Large intestine (tissue), 3 donors: ENCODE measurements around the gene PTPRC. TPM values are rescaled to one million over a fixed set of nuclear protein-coding genes. Genes with fewer than 3 reads are reported as not detected.

Experiments used
- DNase-seq, 2 donors: peaks; one replicate each; pipeline versions ENCODE4 v3.0.0 to v3.0.0-alpha.2; 2013
- H3K27ac ChIP-seq: one replicate; pipeline ENCODE4 v1.5.1; 2013; ENCODE audit warnings: low read length
- H3K27me3 ChIP-seq: 2 replicates; pipeline ENCODE4 v1.6.1; 2013; ENCODE audit warnings: low read length; ENCODE audit not compliant: control insufficient read depth, insufficient read depth
- H3K36me3 ChIP-seq: 2 replicates; pipeline ENCODE4 v1.6.1; 2013; ENCODE audit warnings: low read length; ENCODE audit not compliant: control insufficient read depth, insufficient read depth
- H3K4me1 ChIP-seq: one replicate; pipeline ENCODE4 v1.6.1; 2013; ENCODE audit warnings: low read length; ENCODE audit not compliant: control insufficient read depth, insufficient read depth
- H3K4me3 ChIP-seq: one replicate; pipeline ENCODE4 v1.5.1; 2013; ENCODE audit warnings: low read length
- H3K9me3 ChIP-seq: one replicate; pipeline ENCODE4 v1.6.1; 2013; ENCODE audit warnings: mild to moderate bottlenecking, low read depth, low read length, moderate library complexity; ENCODE audit not compliant: control insufficient read depth
- WGBS: methylation state at CpG from one replicate; pipeline ENCODE4 v1.1.5; 2013; ENCODE audit warnings: low lambda C conversion rate; ENCODE audit not compliant: insufficient coverage; 5-methylcytosine and 5-hydroxymethylcytosine counted together
- polyA plus RNA-seq: library from polyadenylated mRNA; unstranded; fragments of 120-200 nt; gene quantifications from one replicate; pipeline ENCODE4 v1.2.1, GENCODE V29; 2013

PTPRC gene
- polyA plus RNA-seq, 1 donor = 18.9 TPM

DNA sequence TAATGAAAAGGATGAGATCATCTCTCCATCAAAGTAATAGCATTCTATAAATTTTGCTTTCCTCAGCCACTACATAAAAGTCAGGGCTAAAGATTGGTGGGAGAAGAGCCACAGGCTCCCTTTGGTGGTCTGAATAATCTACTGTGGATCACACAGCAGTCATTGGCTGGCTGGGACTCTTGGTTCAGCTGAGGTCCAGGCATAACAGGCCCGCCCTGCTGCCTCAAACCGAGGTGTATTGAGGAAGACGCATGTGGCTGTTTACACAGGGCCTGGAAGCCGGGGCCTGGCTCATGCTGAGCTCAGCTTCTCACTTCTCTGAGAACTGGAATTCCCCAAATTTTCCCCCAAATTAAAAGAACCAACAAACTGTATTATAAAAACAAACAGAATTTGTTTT lies 139.2 kb downstream of the PTPRC start:
- DNase-seq = no peak
- H3K9me3 ChIP-seq = no peaks in the 10 kb centered on the region

DNA sequence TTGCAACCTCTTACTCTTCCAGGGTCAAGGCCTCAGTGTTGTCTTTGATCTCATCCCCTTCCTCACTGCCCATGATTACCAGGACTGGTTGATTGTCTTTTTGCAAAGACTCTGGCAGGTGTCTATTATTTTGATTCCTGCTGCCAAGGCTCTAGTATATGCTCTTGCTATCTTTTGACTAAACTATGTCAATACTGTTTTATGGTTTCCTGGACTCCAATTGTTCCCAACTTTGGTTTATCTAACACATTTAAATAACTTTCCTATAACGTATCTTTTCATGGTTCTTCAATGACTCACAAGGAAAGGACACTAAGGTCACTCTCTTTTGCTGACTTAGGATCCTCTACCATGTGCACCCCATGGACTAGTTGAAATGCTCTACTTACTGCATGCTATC lies 141.5 kb downstream of the PTPRC start:
- DNase-seq = no peak
- Histone ChIP-seq H3K36me3 (no peaks in the 10 kb centered on the region), H3K4me3 (no peak overlapping the region), H3K9me3 (no peaks in the 10 kb centered on the region), H3K27me3 (no peaks in the 10 kb centered on the region), H3K4me1 (no peaks in the 10 kb centered on the region), H3K27ac (no peak overlapping the region)
- WGBS = 11% methylated on average over 1 of the region's 1 CpG

More for the DNA sequence above, 139.2 kb downstream of the PTPRC start:
- Histone ChIP-seq H3K27ac (no peak overlapping the region), H3K4me1 (no peaks in the 10 kb centered on the region), H3K36me3 (no peaks in the 10 kb centered on the region), H3K4me3 (no peak overlapping the region), H3K27me3 (no peaks in the 10 kb centered on the region)
- WGBS = no CpG with 5 or more reads among the region's 4 CpGs

GRCh38 chr1:198788561-198789064 lies 149.8 kb downstream of the PTPRC start:
- Histone ChIP-seq H3K27me3 (no peaks in the 10 kb centered on the region), H3K4me3 (no peak overlapping the region), H3K4me1 (no peaks in the 10 kb centered on the region), H3K9me3 (no peaks in the 10 kb centered on the region), H3K36me3 (no peaks in the 10 kb centered on the region), H3K27ac (no peak overlapping the region)
- WGBS = no CpG with 5 or more reads among the region's 3 CpGs
- peak; percentile 2 to 4 for DNase-seq

DNA sequence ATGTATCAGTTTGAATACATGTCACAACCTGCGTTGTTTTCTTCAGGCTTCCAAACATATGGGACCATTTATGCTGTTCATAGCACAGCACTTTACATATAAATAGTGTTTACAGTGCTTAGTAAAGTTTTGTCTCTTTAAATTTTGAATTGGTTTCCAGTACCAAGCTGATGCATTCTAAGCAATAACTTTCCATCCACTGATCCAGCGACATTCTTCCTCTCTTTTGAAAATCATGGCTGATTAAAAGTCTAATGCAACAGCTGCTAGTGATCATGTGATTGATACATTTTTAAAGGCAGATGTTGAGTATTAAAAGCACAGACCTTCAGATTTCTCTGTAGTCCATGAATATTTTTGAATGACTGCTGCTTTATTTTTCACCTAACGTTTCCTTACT lies 154.9 kb downstream of the PTPRC start:
- no peak overlapping the region for H3K27ac ChIP-seq
- no peaks in the 10 kb centered on the region for H3K27me3 ChIP-seq
- WGBS = 87% methylated on average over 3 of the region's 3 CpGs
- H3K4me1 ChIP-seq = no peaks in the 10 kb centered on the region
- no peaks in the 10 kb centered on the region for H3K36me3 ChIP-seq
- no peak for DNase-seq
- H3K9me3 ChIP-seq = no peaks in the 10 kb centered on the region
- no peak overlapping the region for H3K4me3 ChIP-seq

DNA sequence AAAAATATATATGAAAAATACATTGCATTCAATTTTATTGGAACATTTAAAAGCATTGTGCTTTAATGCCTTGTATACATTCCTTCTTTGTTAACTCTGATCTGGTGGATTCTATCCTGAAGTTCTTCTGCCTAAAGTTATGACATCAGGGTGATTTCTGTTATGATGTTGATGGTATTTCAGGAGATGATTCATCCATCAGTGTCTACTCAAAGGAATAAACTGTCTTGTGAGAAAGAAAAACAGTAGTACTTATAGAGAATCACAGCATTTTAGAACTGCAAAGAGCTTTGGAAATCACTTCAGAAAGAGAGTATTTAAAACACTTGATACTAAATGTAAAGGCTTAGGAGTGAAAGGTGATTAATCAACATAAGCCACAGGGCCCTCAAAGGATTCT lies 155.7 kb downstream of the PTPRC start:
- Histone ChIP-seq H3K4me3 (no peak overlapping the region), H3K27me3 (no peaks in the 10 kb centered on the region), H3K27ac (no peak overlapping the region), H3K9me3 (no peaks in the 10 kb centered on the region), H3K36me3 (no peaks in the 10 kb centered on the region), H3K4me1 (no peaks in the 10 kb centered on the region)
- DNase-seq = no peak

- Histone ChIP-seq H3K27ac (no peak overlapping the region), H3K4me1 (no peaks in the 10 kb centered on the region), H3K4me3 (no peak overlapping the region), H3K27me3 (no peaks in the 10 kb centered on the region), H3K36me3 (no peaks in the 10 kb centered on the region), H3K9me3 (no peaks in the 10 kb centered on the region)
- DNase-seq = no peak
- no CpG with 5 or more reads among the region's 2 CpGs for WGBS
These were observed 158.8 kb downstream of the PTPRC start for GRCh38 chr1:198797656-198798055.

DNA sequence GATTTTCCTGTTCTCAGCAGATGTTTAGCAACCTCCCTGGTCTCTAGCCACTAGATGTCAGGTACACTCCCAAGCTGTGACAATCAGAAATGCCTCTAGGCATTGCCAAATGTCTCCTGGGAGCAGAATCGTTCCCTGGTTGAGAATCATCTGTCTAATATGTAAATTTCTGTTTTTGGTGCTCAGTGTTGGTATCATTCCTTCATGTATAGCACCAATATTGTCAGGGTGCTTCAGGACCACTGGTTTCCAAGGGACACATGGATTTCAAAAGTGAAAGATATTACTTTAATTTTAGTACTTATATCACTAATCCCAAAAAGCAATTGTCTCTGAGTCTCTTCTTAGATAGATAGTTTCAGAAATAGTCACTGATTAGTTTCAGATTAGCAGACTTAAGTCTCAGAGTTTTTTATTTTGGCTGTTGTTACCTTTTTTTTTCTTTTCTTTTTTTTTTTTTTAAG lies 160.1 kb downstream of the PTPRC start:
- WGBS = no CpG with 5 or more reads among the region's 1 CpG
- no peaks in the 10 kb centered on the region for H3K9me3 ChIP-seq

DNA sequence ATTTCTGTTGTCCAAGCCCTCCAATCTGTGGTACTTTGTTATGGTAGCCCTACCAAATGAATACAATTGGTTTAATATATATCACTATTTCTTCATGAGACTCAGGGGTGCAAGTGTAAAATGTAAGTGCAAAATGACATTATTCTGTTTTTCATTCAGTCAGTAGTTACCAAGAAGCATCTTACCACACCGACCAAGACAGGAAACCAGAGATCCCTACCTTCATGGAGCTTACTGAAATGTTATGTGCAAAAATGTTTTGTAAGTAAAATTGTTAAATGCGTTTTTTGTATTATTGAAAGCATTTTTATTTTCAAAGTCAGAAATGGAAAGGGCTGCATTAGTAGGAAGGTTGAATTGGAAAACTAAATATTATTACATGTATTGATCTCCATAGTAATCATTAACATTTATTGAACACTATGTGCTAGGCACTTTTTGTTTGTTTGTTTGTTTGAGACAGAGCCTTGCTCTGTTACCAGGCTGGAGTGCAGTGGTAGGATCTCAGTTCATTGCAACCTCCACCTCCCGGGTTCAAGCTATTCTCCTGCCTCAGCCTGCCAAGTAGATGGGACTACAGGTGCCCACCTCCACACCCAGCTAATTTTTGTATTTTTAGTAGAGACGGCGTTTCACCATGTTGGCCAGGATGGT lies 166.8 kb downstream of the PTPRC start:
- Histone ChIP-seq H3K4me1 (no peaks in the 10 kb centered on the region), H3K36me3 (no peaks in the 10 kb centered on the region), H3K4me3 (no peak overlapping the region), H3K27me3 (no peaks in the 10 kb centered on the region), H3K27ac (no peak overlapping the region), H3K9me3 (no peaks in the 10 kb centered on the region)
- no peak for DNase-seq
- no CpG with 5 or more reads among the region's 5 CpGs for WGBS

More for the DNA sequence above, 160.1 kb downstream of the PTPRC start:
- H3K36me3 ChIP-seq = no peaks in the 10 kb centered on the region
- H3K27ac ChIP-seq = no peak overlapping the region
- H3K27me3 ChIP-seq = no peaks in the 10 kb centered on the region
- no peak overlapping the region for H3K4me3 ChIP-seq
- DNase-seq = no peak
- no peaks in the 10 kb centered on the region for H3K4me1 ChIP-seq

- no peaks in the 10 kb centered on the region for H3K36me3 ChIP-seq
- 100% methylated on average over 1 of the region's 5 CpGs for WGBS
- no peaks in the 10 kb centered on the region for H3K9me3 ChIP-seq
- H3K4me1 ChIP-seq = no peaks in the 10 kb centered on the region
- H3K27me3 ChIP-seq = no peaks in the 10 kb centered on the region
- H3K27ac ChIP-seq = no peak overlapping the region
- DNase-seq = no peak
- no peak overlapping the region for H3K4me3 ChIP-seq
These were observed 168.0 kb downstream of the PTPRC start for GRCh38 chr1:198806861-198807260.
